DND-41 (cell line): ENCODE data around the gene MEGF6.

Experiments used
- ATAC-seq: fragments of 200-7000 bp; cut with Tn5 transposase; 3 replicates; pipeline ENCODE4 v1.9.1; 2021; ENCODE audit warnings: low read depth; ENCODE audit not compliant: insufficient read depth
- DNase-seq: peaks from one replicate; pipeline ENCODE4 v3.0.0-alpha.2; 2020
- H2AFZ ChIP-seq: 2 replicates; pipeline ENCODE4 v1.6.0; 2012; ENCODE audit warnings: low read depth, low read length
- H3K27ac ChIP-seq: 2 replicates; pipeline ENCODE4 v1.5.1; 2012; ENCODE audit warnings: low read length, inconsistent platforms
- H3K27me3 ChIP-seq: fragments of 200-600 bp; sonication (generic); 2 replicates; pipeline ENCODE4 v1.6.0; 2012; ENCODE audit warnings: low read length, mild to moderate bottlenecking, inconsistent platforms; ENCODE audit not compliant: insufficient read depth, poor library complexity
- H3K36me3 ChIP-seq: 2 replicates; pipeline ENCODE4 v1.5.1; 2012; ENCODE audit warnings: low read length, inconsistent platforms; ENCODE audit not compliant: insufficient read depth
- H3K4me1 ChIP-seq: 2 replicates; pipeline ENCODE4 v1.5.1; 2012; ENCODE audit warnings: mild to moderate bottlenecking, low read length; ENCODE audit not compliant: insufficient read depth
- H3K4me2 ChIP-seq: 2 replicates; pipeline ENCODE4 v1.6.0; 2012; ENCODE audit warnings: mild to moderate bottlenecking, moderate library complexity, low read length, inconsistent platforms; ENCODE audit not compliant: insufficient read depth
- H3K4me3 ChIP-seq, 2 experiments: fragments of 200-600 bp in 1 of 2; shearing (Covaris generic) in 1 of 2; 2 replicates each; pipeline ENCODE4 v1.5.1; 2012 to 2016; ENCODE audit warnings: inconsistent platforms in 2 of 2, low read length in 2 of 2, mild to moderate bottlenecking in 2 of 2, low read depth in 1 of 2, moderate library complexity in 1 of 2
- H3K79me2 ChIP-seq: 2 replicates; pipeline ENCODE4 v1.6.0; 2012; ENCODE audit warnings: low read length, inconsistent platforms; ENCODE audit not compliant: insufficient read depth
- H3K9ac ChIP-seq: 2 replicates; pipeline ENCODE4 v1.6.0; 2012; ENCODE audit warnings: low read depth, mild to moderate bottlenecking, inconsistent platforms, low read length, moderate library complexity
- H3K9me3 ChIP-seq: 2 replicates; pipeline ENCODE4 v1.5.1; 2012; ENCODE audit warnings: low read length, moderate library complexity, mild to moderate bottlenecking, inconsistent platforms; ENCODE audit not compliant: insufficient read depth, severe bottlenecking
- H4K20me1 ChIP-seq: 2 replicates; pipeline ENCODE4 v1.6.0; 2012; ENCODE audit warnings: low read length; ENCODE audit not compliant: insufficient read depth
- EZH2 ChIP-seq: IDR thresholded peaks from 3 replicates; pipeline ENCODE4 v1.6.1; 2012; ENCODE audit warnings: borderline replicate concordance, low read depth, mild to moderate bottlenecking, moderate library complexity, low read length, inconsistent platforms; ENCODE audit not compliant: severe bottlenecking
- TF ChIP-seq, protein P1 (sequence below): IDR thresholded peaks from 2 replicates; pipeline ENCODE4 v1.5.1; 2012; ENCODE audit warnings: borderline replicate concordance, low read length, moderate library complexity, mild to moderate bottlenecking; ENCODE audit not compliant: poor library complexity, severe bottlenecking; ENCODE audit errors: extremely low read depth

MEGF6 gene

GRCh38 chr1:3459051-3459908, 152.0 kb downstream of the MEGF6 start:
- H4K20me1 ChIP-seq: peaks cover 4% of the 10 kb centered on the region; the same call in 1 of the 2 replicates
- ATAC-seq: no peak
- no peak overlapping the region for H3K9ac ChIP-seq

GRCh38 chr1:3457910-3458883, 153.1 kb downstream of the MEGF6 start:
- Histone ChIP-seq H3K4me1 (no peaks in the 10 kb centered on the region; the same call in 1 of the 2 replicates), H2AFZ (no peak overlapping the region), H3K9ac (no peak overlapping the region), H3K4me3 (no peak overlapping the region), H3K36me3 (no peaks in the 10 kb centered on the region), H3K4me2 (no peak overlapping the region), H3K27ac (no peak overlapping the region), H3K79me2 (no peaks in the 10 kb centered on the region), H4K20me1 (peaks cover 13% of the 10 kb centered on the region), H3K9me3 (no peaks in the 10 kb centered on the region), H3K27me3 (peaks cover 7% of the 10 kb centered on the region)
- no peak for ATAC-seq
- no peak for DNase-seq
- no peak for TF ChIP-seq EZH2
- TF ChIP-seq, protein P1, sequence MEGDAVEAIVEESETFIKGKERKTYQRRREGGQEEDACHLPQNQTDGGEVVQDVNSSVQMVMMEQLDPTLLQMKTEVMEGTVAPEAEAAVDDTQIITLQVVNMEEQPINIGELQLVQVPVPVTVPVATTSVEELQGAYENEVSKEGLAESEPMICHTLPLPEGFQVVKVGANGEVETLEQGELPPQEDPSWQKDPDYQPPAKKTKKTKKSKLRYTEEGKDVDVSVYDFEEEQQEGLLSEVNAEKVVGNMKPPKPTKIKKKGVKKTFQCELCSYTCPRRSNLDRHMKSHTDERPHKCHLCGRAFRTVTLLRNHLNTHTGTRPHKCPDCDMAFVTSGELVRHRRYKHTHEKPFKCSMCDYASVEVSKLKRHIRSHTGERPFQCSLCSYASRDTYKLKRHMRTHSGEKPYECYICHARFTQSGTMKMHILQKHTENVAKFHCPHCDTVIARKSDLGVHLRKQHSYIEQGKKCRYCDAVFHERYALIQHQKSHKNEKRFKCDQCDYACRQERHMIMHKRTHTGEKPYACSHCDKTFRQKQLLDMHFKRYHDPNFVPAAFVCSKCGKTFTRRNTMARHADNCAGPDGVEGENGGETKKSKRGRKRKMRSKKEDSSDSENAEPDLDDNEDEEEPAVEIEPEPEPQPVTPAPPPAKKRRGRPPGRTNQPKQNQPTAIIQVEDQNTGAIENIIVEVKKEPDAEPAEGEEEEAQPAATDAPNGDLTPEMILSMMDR: no peak

More at GRCh38 chr1:3459051-3459908, 152.0 kb downstream of the MEGF6 start:
- H3K9me3 ChIP-seq: no peaks in the 10 kb centered on the region
- no peak overlapping the region for H3K4me3 ChIP-seq
- no peak overlapping the region for H3K27ac ChIP-seq
- no peaks in the 10 kb centered on the region for H3K36me3 ChIP-seq
- peaks cover under 1% of the 10 kb centered on the region for H3K27me3 ChIP-seq
- H3K4me2 ChIP-seq: no peak overlapping the region
- no peaks in the 10 kb centered on the region; the same call in 1 of the 2 replicates for H3K4me1 ChIP-seq
- H3K79me2 ChIP-seq: no peaks in the 10 kb centered on the region
- H2AFZ ChIP-seq: no peak overlapping the region
- no peak for TF ChIP-seq EZH2
- TF ChIP-seq, protein P1: no peak
- no peak for DNase-seq

- no peak for ATAC-seq
- TF ChIP-seq, protein P1: no peak
- no peak for TF ChIP-seq EZH2
- no peaks in the 10 kb centered on the region for H3K79me2 ChIP-seq
- no peak for DNase-seq
- H3K9me3 ChIP-seq: no peaks in the 10 kb centered on the region
- H3K4me1 ChIP-seq: no peaks in the 10 kb centered on the region; the same call in 1 of the 2 replicates
- peaks cover 7% of the 10 kb centered on the region for H3K27me3 ChIP-seq
- peaks cover 22% of the 10 kb centered on the region for H4K20me1 ChIP-seq
- H2AFZ ChIP-seq: no peak overlapping the region
- H3K4me3 ChIP-seq: no peak overlapping the region
- no peak overlapping the region for H3K4me2 ChIP-seq
- H3K36me3 ChIP-seq: no peaks in the 10 kb centered on the region
- H3K27ac ChIP-seq: no peak overlapping the region
- no peak overlapping the region for H3K9ac ChIP-seq
Observed at GRCh38 chr1:3456964-3457909, 154.1 kb downstream of the MEGF6 start.
